Anterior cingulate cortex (tissue), 58 donors: ENCODE results near the gene IL11.

Experiments used
- DNase-seq, 58 donors: peaks; one replicate each; lab custom pipeline; 2025; lab: John Stamatoyannopoulos, UW

IL11 gene

GRCh38 chr19:55353803-55354697 lies 16.2 kb downstream of the IL11 start:
- peak in 4 of 58 donors; percentile 6 to 27 (median 23) for DNase-seq

- no peak for DNase-seq
Measured at GRCh38 chr19:55353356-55353802, 16.9 kb downstream of the IL11 start.

GRCh38 chr19:55352549-55353145 lies 17.6 kb downstream of the IL11 start:
- no peak for DNase-seq

DNA sequence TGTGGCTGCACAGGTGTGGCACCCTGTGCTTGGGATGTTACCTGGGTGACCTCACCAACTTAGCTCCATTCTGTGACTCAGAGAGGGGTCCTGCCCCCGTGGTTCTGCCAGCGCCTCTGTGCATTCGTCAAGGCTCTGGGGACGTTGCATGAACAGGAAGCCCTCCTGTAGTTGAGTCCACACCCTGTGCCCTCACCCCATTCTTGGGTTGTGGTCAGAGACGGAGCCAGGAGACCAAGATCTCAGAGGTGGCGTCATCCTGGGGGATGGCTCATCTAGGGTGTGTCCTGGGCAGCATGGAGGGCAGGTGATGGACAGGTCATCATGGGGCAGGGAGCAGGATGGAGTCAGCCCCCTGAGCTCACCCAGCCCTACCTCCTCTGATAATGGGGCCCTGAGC lies 18.2 kb downstream of the IL11 start:
- no peak for DNase-seq

DNA sequence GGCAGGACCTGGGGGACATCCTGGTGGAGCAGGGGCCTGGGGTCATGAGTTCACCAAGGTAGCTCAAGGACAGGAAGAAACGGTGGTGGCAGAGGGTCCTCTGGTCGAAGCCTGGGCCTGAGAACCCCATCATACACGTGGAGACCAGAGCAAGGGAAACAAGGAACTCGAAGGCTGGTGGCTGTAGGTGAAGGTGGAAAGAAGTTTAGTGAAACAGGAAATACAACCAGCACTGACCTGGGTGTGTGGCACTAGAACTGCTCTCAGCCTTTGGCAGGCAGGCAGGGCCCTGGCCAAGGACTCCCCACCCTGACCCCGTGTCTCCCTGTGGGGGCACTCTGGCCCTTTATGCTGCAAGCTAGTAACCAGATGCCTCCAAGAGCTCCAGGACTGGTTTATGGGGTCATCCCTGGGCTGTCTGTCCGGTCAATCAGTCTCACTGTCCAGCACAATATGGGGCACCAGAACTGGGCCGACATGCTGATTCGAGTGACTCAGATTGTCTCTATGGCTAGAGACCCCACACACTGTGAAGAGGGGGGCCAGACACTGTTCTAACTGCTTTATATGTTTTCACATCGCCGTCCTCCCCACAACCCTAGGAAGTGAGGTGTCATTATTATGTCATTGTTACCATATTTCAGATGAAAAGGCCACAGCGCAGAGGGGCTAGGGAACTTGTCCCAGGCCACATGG lies 19.5 kb downstream of the IL11 start:
- DNase-seq: no peak

DNA sequence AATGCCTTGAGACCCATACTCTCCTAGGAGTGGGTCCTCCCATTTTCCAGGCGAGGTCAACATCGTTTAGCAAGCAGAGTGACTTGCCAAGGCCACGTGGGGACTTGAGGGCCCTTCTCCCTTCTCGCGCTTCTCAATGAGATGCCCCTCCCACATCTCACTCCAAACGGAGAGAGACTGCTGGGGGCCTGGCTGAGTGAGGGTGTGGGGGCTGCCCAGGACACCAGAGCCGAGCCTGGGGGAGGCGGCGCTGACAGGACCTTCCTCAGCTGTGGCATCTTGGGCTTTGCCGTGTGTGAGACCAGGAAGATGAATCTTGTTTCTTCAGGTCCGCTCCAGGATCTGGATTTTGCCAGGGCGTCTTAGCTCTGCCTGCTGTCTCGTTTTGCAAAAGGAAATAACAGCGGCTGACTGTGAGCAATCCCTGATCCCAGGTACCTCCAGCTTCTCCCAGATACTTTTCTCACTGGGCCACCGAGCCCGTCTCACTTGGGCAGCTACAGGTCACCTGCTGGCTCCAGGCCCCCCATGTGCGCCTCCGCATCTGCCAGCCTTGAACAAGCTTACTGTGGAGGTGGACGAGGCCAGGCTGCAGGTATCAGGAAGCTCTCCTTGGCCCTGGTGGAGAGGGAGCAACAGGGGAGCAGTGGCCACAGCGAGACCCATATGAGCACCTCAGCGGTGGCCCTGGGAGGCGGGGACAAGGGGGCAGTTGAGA lies 21.8 kb downstream of the IL11 start:
- DNase-seq: no peak

- no peak for DNase-seq
Measured at GRCh38 chr19:55347442-55348009, 22.7 kb downstream of the IL11 start.

GRCh38 chr19:55346725-55347441 lies 23.4 kb downstream of the IL11 start:
- DNase-seq: no peak

- peak in 2 of 58 donors; percentile 30 to 46 for DNase-seq
Measured at GRCh38 chr19:55345818-55346724, 24.2 kb downstream of the IL11 start.

- DNase-seq: no peak
Measured at GRCh38 chr19:55345101-55345817, 25.0 kb downstream of the IL11 start.

DNA sequence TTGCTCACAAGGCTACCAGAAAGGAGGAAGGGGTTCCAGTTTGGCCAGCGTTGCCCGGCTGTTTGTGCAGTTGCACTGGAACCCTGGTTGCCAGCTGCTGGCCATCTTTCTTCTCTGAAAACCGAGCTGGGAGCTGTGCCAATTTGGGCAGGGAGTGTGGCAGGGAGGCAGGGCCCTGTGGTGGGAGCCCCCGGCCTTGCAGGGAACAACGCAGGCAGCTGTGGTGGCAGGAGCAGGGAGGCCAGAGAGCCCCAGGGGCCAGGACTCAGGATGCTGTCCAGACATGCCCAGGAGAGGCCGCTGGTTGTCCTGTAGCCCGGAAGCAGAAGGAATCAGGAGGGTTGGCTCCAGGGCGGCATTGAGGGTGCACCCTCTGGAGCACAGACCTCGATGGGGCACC lies 25.8 kb downstream of the IL11 start:
- peak in 45 of 58 donors; percentile 4 to 75 (median 40) for DNase-seq

DNA sequence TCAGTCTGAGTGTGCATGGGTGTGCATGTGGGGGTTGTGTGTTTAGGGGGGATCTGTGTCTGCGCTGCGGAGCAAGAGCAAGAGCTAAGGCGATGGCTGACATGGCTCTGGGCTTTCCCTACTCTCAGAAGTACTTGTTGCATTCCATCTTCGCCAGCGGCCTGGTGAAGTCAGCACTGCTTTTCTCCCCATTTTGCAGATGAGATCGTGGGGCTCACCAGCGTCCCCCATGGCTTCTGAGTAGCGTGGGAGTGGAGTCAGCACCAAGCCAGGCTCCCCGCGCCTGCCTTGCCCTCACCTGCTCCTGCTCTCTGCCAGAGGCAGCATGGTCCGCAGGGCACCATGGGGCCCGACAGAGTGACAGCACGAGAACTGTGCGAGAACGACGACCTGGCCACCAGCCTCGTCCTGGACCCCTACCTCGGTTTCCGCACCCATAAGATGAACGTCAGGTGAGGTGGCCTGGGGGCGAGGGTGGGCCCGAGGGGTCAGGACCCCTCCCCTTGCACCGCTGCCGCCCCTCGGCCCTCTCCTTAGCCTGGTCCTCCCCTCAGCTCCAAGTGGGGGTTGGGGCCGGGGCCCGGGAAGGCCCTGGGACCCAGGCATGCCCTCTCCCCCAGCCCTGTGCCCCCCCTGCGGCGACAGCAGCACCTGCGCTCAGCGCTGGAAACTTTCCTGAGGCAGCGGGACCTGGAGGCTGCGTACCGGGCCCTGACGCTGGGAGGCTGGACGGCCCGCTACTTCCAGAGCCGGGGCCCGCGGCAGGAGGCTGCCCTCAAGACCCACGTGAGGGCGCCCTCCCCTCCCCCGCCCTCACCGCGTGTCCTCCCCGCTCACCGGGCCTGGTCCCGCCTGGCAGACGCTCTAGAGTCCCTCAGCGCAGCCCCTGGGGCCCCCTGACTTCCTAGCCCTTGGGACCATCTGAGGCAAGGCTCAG lies 28.4 kb downstream of the IL11 start:
- no peak for DNase-seq

DNA sequence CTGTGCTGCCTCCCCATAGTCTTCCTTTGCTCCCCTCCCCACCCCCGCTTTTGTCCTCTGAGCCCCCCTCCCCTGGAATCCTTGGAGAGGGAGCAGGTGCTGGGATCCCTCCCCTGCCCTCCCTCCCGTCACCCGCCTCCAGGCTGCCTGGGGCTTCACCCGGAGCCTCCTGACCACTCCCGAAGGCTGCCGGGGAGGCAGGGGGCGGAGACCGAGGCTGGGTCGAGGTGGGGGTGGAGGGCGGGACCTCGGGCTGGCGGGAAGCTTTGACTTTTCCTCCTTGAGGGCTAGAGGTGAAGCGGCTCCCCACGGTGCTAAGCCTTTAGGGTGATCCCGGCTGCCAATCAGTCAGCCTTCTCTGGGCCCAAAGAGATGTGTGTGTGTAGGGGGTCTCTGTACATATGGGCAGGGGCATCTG lies 29.1 kb downstream of the IL11 start:
- DNase-seq: peak in 34 of 58 donors; percentile 4 to 68 (median 21)

GRCh38 chr19:55340784-55341147 lies 29.5 kb downstream of the IL11 start:
- DNase-seq: peak in 9 of 58 donors; percentile 9 to 38 (median 21)

DNA sequence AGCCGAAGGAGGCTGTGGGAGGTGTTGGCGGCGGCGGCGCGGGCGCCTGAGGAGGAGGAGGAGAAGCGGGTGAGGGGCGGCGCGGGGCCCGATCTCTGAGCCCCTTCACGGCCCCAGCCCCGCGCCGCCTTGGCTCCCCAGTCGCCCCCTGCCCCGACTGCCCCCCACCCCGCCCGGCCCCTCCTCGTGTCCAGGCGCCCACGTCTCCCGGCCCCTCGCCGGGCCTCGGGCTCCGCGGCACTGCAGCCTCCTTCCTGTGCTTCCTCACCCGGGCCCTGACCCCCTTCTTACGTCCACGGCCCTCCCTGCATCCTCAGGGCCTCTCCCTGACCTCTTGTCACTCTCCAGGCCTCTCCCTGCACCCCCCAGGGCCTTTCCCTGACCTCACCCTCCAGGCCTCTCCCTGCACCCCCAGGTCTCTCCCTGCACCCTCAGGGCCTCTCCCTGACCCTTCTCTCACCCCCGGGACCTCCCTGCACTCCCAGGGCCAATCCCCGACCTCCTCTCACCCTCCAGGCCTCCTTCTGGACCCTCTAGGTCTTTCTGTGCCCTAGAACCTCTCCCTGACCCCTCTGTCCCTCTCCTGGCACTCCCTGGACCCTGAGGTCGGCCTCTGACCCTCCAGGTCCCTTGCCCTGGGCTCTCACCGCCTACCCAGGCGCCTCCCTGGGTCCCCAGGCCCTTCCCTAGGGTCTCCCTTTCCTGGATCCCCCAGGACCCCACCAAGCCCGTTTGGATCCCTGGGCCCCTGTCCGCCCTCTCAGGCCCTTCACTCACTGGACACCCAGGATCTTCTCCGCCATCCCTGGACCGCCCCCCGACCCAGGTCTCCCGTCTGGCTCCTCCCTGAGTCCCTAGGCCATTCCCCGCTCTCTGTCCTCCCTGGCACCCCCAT lies 30.1 kb downstream of the IL11 start:
- DNase-seq: peak in 6 of 58 donors; percentile 38 to 65 (median 48)
